ENCODE results near the gene RSPO1.

- TF ChIP-seq TAF1 (IDR thresholded peaks at IDR 0.05; ENCODE audit: borderline replicate concordance, insufficient read depth, low read length) (no peak), SIN3A (IDR thresholded peaks at IDR 0.05; ENCODE audit: borderline replicate concordance, insufficient read depth, low read length) (no peak)
These were observed 27.5 kb upstream of the RSPO1 start for GRCh38 chr1:37662031-37662755.
